ENCODE results near the gene WDHD1.

DNA sequence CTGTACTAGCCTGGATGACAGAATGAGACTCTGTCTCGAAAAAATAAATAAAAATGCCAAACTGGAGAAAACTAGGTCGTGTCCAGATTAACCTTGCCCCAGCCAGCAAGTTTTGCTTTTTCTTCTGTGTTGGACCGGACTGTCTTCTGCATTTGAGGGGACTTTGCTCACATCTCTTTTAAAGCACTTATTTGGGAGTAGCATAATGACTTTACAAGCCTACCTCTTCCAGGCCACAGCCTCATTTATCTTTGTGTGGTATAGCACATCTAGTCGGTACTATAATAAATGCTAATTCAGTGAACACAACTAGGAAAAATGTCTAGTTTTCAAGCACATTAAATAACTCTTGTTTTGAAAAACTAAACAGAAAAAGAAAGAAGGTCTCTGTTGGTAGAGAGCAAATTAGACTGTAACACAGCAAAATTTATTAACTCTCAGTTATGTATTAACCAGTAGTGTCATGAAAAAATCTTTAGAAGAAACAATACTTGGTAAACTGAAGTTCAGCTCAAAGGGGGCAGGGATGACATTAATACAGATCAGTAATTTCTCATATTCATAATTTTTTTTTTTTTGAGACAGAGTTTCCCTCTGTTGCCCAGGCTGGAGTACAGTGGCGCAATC, 52.0 kb downstream of the WDHD1 start:
- TF ChIP-seq, protein P1, sequence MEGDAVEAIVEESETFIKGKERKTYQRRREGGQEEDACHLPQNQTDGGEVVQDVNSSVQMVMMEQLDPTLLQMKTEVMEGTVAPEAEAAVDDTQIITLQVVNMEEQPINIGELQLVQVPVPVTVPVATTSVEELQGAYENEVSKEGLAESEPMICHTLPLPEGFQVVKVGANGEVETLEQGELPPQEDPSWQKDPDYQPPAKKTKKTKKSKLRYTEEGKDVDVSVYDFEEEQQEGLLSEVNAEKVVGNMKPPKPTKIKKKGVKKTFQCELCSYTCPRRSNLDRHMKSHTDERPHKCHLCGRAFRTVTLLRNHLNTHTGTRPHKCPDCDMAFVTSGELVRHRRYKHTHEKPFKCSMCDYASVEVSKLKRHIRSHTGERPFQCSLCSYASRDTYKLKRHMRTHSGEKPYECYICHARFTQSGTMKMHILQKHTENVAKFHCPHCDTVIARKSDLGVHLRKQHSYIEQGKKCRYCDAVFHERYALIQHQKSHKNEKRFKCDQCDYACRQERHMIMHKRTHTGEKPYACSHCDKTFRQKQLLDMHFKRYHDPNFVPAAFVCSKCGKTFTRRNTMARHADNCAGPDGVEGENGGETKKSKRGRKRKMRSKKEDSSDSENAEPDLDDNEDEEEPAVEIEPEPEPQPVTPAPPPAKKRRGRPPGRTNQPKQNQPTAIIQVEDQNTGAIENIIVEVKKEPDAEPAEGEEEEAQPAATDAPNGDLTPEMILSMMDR (conservative IDR thresholded peaks at IDR 0.05 in 1 of 2, IDR thresholded peaks at IDR 0.05 in 1 of 2; ENCODE audit: extremely low read depth in 1 of 2, insufficient read depth in 1 of 2, low read depth in 1 of 2, low read length in 2 of 2): no peak
- no peak for TF ChIP-seq EZH2 (IDR thresholded peaks at IDR 0.05; ENCODE audit: borderline replicate concordance, low read length)

All from mammary epithelial cell (primary cell).